Parathyroid adenoma (tissue), 2 donors: ENCODE data around the gene PRELP.

ENCODE experiments used
- H2AFZ ChIP-seq: fragments of 300-600 bp; sonication (generic); one replicate; pipeline ENCODE4 v1.7.0; 2017; ENCODE audit warnings: antibody characterized with exemption, mild to moderate bottlenecking
- H3K27ac ChIP-seq: fragments of 300-600 bp; sonication (generic); one replicate; pipeline ENCODE4 v1.7.0; 2017
- H3K27me3 ChIP-seq: fragments of 300-600 bp; sonication (generic); one replicate; pipeline ENCODE4 v1.7.0; 2017; ENCODE audit warnings: low read length; ENCODE audit not compliant: control insufficient read depth, insufficient read depth
- H3K36me3 ChIP-seq: fragments of 300-600 bp; sonication (generic); one replicate; pipeline ENCODE4 v1.7.0; 2017; ENCODE audit warnings: low read length; ENCODE audit not compliant: control insufficient read depth, insufficient read depth
- H3K4me1 ChIP-seq: fragments of 300-600 bp; sonication (generic); one replicate; pipeline ENCODE4 v1.7.0; 2017; ENCODE audit warnings: control low read depth
- H3K4me2 ChIP-seq: fragments of 300-600 bp; sonication (generic); one replicate; pipeline ENCODE4 v1.7.0; 2017; ENCODE audit warnings: low read length
- H3K4me3 ChIP-seq: fragments of 300-600 bp; sonication (generic); one replicate; pipeline ENCODE4 v1.7.0; 2017; ENCODE audit warnings: low read depth, low read length
- H3K79me2 ChIP-seq: fragments of 300-600 bp; sonication (generic); one replicate; pipeline ENCODE4 v1.7.0; 2017; ENCODE audit warnings: control low read depth
- H3K9ac ChIP-seq: fragments of 300-600 bp; sonication (generic); one replicate; pipeline ENCODE4 v1.7.0; 2017; ENCODE audit warnings: mild to moderate bottlenecking
- H3K9me3 ChIP-seq: fragments of 300-600 bp; sonication (generic); one replicate; pipeline ENCODE4 v1.7.0; 2017; ENCODE audit warnings: low read length; ENCODE audit not compliant: control insufficient read depth
- TF ChIP-seq, protein P1 (sequence below): fragments of 300-600 bp; sonication (generic); IDR thresholded peaks from one replicate; pipeline ENCODE4 v1.7.0; 2017; ENCODE audit warnings: antibody characterized with exemption, mild to moderate bottlenecking
- donor health status: primary hyperparathyroidism.

PRELP gene

DNA sequence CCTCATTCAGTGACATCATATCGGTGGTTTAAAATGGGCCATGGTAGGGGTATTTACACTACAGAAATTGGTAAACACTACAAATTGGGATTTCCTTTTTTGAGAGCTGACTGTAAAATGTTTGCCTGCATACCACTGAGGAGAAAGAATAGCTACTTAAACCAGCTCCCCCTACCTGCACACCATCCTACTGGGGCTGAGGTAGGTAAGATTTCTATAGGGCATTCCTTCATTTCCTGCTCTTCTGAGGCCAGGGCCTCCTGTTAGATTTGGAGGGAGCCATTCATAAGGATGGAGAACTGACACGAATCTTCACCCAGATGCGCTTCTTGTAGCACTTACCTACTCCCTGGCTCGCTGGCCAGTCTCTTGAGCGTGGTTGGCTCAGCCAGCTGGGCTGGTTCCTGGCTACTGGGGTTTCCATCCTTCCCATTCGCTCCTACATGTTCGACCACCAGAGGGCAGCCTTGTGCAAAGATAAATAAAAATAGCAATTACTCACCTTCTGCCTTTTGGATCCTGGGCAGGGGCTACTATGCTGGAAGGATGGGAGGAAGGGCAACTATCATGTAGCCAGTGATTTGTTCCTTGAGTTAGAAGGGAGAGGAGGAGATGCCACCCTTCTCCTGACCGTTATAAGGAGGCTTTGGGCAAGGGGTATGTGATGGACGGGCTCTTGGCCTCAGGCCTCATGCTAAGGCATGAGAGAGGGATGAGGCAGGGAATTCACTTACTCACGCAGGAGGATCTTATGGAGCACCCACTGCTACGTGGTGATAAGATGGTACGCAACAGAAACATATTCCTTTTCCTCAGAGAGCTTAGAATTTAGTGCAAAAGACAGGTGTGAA, 29.0 kb downstream of the PRELP start:
- H3K9ac ChIP-seq = no peak overlapping the region
- H3K4me3 ChIP-seq = no peak overlapping the region
- no peaks in the 10 kb centered on the region for H3K36me3 ChIP-seq
- H3K27ac ChIP-seq = no peak overlapping the region
- H3K4me2 ChIP-seq = no peak overlapping the region
- H2AFZ ChIP-seq = no peak overlapping the region
- TF ChIP-seq, protein P1, sequence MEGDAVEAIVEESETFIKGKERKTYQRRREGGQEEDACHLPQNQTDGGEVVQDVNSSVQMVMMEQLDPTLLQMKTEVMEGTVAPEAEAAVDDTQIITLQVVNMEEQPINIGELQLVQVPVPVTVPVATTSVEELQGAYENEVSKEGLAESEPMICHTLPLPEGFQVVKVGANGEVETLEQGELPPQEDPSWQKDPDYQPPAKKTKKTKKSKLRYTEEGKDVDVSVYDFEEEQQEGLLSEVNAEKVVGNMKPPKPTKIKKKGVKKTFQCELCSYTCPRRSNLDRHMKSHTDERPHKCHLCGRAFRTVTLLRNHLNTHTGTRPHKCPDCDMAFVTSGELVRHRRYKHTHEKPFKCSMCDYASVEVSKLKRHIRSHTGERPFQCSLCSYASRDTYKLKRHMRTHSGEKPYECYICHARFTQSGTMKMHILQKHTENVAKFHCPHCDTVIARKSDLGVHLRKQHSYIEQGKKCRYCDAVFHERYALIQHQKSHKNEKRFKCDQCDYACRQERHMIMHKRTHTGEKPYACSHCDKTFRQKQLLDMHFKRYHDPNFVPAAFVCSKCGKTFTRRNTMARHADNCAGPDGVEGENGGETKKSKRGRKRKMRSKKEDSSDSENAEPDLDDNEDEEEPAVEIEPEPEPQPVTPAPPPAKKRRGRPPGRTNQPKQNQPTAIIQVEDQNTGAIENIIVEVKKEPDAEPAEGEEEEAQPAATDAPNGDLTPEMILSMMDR = peak; percentile 61
- no peaks in the 10 kb centered on the region for H3K79me2 ChIP-seq
- H3K27me3 ChIP-seq = no peaks in the 10 kb centered on the region
- no peaks in the 10 kb centered on the region for H3K4me1 ChIP-seq
- no peaks in the 10 kb centered on the region for H3K9me3 ChIP-seq

DNA sequence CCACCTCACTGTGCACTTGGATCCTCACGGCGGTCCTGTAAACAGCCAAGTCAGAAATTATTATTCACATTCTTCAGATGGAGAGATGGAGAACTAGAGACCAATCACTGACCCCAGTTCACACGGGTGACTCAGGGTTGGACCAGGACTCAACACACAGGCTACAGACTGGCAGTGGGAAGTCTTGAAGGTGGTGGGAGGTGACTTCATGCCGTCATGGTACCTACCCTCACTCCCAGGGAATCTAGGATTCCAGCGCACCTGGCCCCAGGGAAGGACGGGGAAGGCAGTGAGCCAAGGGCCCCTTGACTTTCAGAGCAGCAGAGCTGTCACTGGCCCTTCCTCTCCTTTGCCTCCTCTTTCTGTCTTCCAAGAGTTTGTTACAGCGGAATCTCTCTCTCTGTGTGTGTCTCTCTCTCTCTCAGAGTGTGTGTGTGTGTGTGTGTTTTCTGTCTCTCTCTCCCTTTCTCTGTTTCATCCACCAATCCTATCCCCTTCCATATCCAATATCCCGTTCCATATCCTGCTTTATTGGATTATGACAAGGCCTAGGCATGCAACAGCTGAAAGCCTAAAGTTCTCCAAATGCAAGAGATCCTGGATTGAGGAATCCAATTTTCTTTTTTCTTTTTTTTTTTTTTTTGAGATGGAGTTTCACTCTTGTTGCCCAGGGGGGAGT, 30.1 kb downstream of the PRELP start:
- TF ChIP-seq, protein P1 = no peak
- H3K4me2 ChIP-seq = no peak overlapping the region
- H2AFZ ChIP-seq = no peak overlapping the region
- no peaks in the 10 kb centered on the region for H3K9me3 ChIP-seq
- H3K9ac ChIP-seq = no peak overlapping the region
- no peaks in the 10 kb centered on the region for H3K27me3 ChIP-seq
- H3K4me1 ChIP-seq = no peaks in the 10 kb centered on the region
- no peaks in the 10 kb centered on the region for H3K36me3 ChIP-seq
- no peaks in the 10 kb centered on the region for H3K79me2 ChIP-seq
- no peak overlapping the region for H3K4me3 ChIP-seq
- no peak overlapping the region for H3K27ac ChIP-seq

DNA sequence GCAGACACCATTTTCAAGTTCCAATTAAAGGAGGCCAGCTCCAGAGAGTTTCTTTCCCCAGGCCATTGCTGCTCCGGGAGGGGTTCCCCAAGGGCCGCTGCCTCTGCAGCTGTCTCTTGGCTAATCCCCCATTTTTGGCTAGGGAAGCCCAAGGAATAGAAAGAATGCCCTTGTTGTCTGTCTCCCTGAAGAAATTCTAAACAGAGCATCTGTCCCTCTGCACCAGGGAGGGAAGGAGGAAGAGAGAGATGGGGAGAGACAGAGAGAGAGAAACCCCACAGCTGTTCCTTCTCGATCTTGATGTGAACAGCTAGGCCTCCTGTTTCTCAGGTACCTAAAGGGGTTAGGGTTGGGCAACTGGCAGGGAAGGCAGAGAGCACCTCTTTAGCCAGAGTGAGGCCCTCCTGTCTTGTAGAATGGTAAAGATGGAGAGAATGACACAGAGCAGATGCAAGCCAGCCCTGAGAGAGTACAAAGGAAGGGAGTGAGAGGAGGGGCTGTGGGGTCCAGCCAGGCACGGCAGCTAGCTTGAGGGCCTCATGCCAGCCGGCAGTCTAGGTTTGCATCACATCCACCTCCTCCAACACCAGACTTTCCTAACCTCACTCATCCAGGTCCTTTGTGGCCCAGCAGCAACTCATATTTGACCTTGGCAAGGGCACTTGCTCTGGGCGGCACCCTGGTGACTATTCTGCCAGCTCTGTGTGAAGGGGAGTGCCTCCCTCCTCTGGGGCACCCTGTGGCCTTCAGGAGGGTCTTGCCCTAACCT, 31.4 kb downstream of the PRELP start:
- no peaks in the 10 kb centered on the region for H3K79me2 ChIP-seq
- no peak overlapping the region for H3K9ac ChIP-seq
- H3K4me1 ChIP-seq = no peaks in the 10 kb centered on the region
- no peaks in the 10 kb centered on the region for H3K9me3 ChIP-seq
- H3K4me2 ChIP-seq = no peak overlapping the region
- H3K27me3 ChIP-seq = no peaks in the 10 kb centered on the region
- no peaks in the 10 kb centered on the region for H3K36me3 ChIP-seq
- no peak overlapping the region for H2AFZ ChIP-seq
- H3K4me3 ChIP-seq = no peak overlapping the region
- TF ChIP-seq, protein P1 = no peak
- no peak overlapping the region for H3K27ac ChIP-seq

DNA sequence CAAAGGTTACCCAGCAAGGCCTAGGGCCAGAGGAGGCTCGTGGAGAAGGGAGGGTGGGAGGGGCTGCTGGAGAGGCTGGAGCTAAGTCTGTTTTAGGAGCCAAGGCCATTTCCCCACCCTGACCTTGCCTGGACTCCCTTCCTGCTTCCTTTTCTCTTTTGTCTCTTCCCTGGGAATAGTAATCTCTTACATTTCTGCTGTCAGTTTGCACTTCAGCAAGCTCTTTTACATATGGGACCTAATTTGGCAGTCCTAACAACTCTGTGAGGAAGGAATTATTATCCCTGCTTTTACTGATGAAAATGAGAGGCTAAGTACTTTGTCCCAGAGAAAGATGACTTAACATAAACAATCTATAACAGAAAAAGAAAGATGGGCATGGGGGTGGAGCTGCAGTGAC, 32.2 kb downstream of the PRELP start:
- TF ChIP-seq, protein P1 = no peak
- H2AFZ ChIP-seq = no peak overlapping the region
- no peak overlapping the region for H3K4me3 ChIP-seq
- no peaks in the 10 kb centered on the region for H3K9me3 ChIP-seq
- H3K4me1 ChIP-seq = no peaks in the 10 kb centered on the region
- H3K27me3 ChIP-seq = no peaks in the 10 kb centered on the region
- H3K9ac ChIP-seq = no peak overlapping the region
- H3K79me2 ChIP-seq = no peaks in the 10 kb centered on the region
- no peaks in the 10 kb centered on the region for H3K36me3 ChIP-seq
- no peak overlapping the region for H3K4me2 ChIP-seq
- no peak overlapping the region for H3K27ac ChIP-seq
